ENCODE results near the gene KCNG2.

Gene KCNG2

DNA sequence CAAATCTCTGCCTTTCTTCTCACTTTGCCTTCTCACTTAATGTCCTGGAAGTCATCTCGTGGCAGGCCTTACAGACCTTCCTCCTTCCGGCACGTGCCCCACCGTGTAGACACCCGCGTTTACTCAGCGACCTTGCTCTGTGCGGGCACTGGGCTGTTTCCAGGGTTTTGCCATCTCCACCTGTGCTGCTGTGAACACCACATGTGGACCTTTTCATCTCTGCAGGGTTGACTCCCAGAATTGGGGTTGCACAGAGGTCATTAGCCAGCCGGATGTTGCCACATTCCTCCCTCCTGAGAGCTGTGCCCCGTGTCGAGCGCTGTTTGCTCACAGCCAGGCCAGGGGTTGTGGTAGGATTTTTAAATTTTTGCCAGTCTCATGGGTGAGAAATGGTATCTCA, 25.4 kb downstream of the KCNG2 start:
- no peak for DNase-seq

DNA sequence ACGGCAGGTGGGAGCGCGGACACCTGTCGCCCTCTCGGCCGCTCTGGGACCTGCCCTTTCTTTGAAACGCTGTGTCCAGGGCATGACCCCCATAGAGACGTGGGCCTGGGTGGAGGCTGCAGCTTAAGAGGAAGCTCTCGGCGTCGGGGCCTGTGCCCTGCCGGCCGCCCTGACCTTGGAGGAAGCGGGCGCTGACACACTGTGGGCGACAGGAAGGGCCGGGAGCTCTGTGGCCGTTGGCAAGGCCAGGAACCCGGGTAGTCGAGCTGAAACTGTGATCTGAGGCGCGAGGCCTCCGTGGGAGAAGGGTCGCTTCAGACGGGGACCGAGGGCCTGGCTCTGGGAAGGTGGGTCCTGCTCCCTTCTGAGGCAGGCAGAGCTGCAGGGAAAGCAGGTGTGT, 28.2 kb downstream of the KCNG2 start:
- no peak for DNase-seq

DNA sequence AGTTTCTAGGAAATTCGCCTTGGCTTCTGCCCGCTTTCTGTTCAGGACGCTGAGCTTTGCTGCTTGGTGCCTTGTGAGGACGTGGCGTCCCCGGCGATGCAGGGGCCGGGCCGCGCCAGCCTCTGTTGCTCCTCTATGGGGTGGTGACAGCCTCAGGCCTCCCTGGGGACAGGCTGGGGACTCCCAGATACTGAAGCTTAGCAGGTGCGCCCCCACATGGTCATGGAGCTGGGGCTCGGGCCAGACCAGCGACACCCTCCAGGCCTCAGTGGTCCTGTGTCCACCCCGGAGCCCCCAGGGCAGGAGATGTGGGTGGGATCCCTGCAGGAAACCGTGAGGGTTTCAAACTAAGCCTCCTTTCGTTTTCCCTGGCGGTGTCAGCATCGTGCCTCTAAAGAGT, 29.2 kb downstream of the KCNG2 start:
- no peak for DNase-seq

DNA sequence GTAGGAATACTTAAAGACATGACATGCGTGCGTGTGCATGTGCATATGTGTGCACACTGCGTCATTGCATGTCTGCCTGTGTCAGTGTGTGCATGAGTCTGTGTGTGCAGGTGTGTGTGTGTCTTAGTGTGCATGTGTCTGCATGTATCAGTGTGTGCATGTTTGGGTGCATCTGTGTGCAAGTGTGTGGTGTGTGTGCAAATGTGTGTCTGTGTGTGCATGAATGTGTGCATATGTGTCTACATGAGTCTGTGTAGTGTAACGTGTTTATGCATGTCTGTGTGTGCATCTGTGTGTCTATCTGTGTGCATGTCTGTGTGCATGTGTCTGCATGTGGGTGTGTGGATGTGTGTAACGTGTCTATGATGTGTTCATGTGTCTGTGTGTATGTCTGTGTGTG, 30.5 kb downstream of the KCNG2 start:
- no peak for DNase-seq

DNA sequence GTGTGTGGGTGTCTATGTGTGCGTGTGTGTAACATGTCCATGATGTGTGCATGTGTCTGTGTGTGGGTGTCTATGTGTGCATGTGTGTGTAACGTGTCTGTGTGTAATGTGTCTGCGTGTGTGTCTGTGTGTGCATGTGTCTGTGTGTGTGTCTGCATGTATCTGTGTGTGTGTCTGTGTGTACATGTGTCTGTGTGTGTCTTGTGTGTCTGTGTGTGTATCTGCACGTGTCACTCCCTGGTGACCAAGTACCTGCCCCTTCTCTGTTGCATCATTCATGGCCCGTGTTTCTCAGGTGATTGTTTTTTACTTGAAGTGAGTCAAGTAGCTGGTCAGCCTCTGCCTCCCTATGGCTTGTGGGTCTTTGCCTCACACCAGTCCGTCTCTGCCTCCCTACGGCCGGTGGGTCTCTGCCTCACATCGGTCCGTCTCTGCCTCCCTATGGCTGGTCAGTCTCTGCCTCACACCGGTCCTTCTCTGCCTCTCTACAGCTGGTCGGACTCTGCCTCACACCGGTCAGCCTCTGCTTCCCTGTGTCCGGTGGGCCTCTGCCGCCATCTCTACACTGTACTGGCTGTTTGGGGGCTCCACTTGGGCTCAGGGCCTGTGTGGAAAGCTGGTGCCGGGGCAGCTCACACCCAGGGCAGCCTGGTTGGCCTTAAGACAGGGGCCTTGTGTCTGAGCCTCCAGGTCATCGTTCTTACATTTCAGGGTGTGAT, 31.6 kb downstream of the KCNG2 start:
- no peak for DNase-seq

DNA sequence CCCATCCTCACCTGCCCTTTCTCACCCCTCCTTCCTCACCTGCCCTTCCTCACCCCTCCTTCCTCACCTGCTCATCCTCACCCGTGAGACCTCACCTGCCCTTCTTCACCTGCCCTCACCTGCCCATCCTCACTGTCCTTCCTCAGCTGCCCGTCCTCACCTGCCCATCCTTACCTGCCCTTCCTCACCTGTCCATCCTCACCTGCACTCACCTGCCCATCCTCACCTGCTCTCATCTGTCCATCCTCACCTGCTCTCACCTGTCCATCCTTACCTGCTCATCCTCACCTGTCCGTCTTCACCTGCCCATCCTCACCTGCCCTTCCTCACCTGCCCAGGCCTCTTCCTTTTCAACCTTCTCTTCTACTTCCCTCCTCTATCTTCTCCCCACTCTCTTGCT, 34.4 kb downstream of the KCNG2 start:
- DNase-seq = no peak

DNA sequence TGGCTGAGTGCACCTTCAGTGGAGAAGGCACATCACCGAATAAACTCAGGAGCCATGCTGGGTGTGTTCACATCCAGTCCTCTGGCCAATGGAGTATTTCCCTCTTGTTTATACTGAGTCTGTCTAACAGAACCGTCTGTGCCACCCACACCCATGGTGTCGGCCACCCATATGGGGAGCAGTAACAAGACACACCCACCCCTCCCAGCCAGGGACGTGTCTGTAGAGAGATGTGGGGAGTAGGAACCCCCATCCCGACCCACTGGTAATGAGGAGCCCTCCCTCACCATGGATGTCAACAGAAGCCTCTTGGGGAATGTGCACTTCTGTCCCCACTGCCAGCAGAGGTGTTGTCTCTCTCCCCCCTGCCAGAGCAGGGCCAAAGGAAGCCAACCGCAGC, 37.1 kb downstream of the KCNG2 start:
- DNase-seq = no peak

DNA sequence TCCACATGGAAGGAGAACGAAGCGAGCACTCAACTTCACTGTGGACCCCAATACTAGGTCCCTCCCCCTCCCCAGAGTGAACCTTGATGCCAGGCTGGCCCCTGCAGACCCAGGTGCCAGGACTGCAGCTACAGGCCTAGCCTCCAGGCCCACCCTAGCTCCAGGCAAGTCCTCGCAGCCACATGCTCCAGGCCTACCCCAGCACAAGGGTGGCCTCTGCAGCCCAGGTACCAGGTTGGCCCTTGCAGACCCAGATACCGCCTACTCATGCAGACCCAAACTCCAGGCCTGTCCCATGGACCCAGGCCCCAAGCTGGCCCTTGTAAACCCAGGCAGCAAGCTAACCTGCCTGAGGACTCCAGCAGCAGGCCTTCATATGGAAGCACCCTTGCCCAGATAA, 44.2 kb downstream of the KCNG2 start:
- no peak for DNase-seq

DNA sequence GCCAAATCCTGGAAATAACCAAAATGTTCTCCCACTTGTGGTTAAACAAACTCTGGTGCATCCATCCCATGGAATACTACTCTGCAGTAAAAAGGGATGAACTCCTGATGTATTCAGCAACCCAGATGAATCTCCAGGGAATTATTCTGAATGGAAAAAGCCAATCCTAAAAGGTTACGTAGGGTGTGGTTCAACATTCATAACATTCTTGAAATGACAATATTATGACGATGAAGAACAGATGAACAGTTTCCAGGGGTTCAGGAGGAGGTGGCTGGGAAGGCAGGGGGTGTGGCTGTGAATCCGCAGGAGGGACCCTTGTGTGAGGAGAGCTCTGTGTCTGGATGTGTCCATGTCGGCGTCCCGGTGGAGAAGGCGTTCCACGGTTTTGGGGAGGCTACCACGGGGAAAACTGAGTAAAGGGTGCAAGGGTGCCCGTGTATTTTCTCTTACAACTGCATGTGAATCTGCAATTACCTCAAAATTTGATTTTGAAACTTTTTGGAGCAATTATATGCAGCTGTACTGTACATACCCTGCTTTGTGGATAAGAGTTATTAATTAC, 47.3 kb downstream of the KCNG2 start:
- DNase-seq = no peak

DNA sequence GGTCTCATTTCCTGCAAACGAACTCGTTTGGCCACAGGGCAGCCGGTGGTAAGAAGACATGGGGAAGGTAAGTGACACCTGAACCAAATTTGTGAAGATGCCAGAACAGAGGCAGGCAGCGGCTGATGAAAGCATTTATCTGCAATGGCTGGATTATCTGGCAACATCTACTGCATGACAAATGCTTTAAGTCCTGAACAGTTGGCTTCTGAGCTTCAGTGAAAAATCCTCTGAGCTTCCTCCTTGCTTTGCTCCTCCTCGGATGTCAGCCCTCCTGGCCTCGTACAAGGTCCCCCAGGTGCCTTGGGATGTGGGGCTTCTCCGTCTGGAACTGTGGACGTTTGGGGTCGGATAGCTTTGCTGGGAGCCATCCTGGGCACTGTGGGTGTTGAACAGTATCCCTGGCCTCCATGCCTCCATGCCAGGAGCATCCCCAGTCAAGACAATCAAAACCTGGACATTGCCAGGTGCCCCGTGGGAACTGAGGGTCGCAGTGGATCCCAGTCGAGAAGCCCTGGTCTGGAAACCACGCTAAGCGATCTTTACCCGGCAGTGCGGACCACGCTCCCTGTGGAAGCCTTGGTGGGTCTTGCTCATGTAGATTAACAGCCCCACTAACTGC, 49.3 kb downstream of the KCNG2 start:
- DNase-seq = no peak

DNA sequence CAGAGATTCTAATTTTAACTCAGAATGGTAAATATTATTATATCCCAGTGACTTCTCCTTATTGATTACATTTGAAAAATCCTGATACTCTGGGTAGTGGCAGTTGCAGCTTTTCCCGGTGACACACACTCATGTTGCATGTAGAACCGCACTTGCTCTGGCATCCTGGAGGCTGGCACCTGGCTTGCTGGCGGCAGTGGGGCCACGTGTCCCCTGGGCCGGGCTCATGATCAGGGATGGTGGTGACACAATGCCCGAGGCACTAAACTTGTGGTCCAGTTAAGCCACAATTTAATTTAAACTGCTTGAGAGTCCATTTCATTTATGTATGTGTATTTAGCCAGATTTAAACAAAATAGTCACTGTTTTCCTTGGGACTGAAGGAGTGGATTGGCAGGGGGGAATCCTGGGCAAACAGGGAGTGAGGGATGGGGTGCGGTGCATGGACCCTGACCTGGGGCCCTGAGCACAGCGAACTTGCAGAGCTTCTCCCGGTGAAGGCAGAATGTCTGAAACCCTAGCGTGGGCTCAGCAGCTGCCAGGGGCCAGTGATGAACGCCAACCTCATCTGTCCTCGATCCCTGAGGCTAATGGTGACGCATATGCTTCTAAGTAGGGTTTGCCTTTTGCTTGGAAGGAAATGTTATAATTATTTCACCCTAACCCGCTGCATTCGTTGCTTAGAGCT, 50.0 kb downstream of the KCNG2 start:
- no peak for DNase-seq

DNA sequence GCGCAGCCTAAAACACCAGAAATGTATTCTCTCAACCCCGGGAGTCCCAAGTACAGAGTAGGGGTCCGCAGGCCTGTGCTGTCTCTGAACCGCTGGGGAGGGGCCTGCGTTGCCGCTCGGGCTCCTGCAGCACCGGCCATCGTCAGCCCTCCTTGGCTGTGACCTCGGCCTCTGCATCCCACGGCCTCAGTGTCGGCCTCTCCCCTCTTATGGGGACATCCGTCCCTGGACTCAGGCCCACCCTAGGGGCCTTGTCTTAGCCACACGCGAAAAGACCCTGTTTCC, 50.5 kb downstream of the KCNG2 start:
- DNase-seq = no peak

DNA sequence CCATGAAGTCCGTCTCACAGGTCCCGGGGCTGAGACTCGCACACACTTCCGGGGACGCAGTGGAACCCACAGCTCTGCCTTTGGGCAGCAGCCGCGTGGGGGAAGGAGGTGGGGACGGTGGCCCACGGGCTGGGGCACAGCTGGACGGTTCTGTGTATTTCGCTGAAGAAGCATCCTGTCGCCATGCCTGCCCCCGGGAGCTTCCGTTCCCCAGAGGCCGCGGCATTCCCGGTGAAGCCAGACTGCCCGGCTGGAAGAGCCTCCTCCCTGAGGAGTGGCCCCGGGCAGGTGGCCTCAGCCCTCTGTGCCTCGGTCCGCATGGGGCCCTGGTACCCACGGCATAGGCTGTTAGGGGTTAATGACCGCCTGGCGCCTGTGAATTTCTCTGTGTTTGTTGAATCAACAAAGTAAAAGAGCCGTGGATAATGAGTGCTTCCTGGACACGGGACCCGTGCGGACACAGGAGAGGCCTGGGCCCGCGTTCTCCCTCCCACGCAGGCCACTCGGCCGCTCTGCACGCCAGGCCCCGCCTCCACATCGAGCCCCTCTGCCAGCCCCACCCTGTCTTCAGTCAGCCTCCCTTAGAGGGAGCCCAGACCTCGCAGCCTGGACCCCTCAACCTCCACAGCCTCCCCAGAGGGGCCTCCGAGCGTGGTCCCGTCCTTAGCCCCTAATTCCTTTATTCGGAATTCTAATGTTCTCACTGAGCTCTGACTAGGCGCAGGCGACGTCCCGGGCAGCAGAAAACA, 51.0 kb downstream of the KCNG2 start:
- DNase-seq = no peak

DNA sequence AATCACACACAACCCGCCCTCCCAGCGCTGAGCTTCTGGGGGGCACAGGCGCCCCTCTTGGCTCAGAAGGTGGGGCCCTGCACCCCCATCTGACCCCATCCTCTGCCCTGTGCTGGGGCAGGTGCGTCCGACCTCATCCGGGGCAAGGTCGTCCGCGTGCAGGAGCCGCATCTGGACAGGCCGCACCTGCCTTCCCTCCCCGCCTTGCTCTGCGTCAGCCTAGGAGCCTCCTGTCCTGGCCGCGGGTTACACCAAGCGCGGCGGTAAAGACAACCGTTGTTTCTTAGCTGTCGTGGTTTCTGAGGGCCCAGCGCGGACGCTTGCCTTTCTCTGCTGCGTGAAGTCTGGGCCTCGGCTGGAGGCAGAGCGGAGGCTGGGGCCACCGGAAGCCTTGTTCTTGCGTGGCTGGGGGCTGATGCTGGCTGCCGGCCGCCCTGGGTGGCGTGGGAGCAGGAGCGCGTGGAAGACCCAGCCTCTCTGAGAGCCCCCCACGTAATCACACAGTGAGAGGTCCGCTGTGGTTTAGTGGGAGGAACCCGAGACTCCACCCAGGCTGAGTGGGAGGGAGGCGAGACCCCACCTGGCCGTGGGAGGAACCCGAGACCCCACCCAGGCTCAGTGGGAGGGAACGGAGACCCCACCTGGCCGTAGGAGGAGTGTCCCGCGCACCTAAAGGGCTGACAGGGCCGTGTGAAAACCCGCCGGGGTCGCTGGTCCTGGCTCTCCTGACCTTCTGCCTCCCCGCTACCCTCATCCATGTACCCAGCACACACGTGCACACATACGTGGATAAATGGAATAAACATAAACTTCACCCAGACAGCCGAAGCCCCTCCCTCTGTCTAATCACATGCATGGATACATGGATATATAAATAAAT, 51.8 kb downstream of the KCNG2 start:
- DNase-seq = no peak

DNA sequence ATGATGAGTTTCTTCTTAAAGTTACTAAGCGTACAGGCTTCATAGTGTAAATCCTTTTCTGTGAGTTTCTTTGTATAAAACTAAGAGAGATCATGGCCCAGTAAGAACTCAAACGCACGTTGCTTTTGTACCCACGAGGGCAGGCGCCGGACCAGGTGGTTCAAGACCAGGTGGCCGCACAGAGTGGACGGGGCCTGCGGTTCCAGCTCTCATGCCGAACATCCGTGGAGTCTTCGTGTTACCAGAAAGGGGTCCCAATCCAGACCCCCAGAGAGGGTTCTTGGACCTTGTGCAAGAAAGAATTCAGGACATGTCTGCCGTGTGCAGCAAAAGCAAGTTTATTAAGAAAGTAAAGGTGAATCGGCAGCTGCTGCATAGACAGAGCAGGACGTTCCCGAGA, 53.0 kb downstream of the KCNG2 start:
- DNase-seq = no peak

DNA sequence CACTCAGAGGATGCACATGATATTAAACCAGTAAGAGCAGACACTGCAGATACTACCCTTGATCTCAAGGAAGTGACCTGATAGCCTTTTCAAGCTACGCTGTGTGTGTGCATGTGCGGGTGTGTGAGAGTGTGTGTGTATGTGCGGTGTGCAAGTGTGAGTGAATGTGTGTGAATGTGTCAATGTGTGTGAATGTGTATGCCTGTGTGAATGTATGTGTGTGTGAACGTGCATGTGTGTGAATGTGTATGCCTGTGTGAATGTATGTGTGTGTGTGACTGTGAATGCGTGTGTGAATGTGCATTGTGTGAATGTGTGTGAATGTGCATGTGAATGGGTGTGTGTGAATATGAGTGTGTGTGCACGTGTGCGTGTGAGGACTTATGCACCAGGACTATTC, 53.8 kb downstream of the KCNG2 start:
- DNase-seq = no peak

DNA sequence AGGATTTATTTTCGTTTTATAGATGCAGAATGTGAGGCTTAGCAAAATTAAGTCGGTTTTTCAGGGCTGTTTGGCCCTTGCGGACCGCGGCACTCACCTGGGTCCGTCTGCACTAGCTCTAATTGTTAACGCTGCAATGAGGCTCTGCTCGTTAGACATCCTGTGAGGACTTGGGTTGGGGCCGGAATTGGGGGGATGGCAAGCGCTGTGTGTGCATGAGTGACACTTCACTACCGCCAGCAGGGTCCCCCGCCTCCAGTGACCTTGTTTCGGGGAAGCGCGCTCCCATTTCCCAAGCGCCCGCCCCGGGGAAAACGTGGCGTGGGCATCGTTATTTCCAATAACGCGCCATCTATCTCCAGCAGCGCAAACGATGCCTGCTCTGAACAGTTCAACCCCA, 54.2 kb downstream of the KCNG2 start:
- DNase-seq = no peak

DNA sequence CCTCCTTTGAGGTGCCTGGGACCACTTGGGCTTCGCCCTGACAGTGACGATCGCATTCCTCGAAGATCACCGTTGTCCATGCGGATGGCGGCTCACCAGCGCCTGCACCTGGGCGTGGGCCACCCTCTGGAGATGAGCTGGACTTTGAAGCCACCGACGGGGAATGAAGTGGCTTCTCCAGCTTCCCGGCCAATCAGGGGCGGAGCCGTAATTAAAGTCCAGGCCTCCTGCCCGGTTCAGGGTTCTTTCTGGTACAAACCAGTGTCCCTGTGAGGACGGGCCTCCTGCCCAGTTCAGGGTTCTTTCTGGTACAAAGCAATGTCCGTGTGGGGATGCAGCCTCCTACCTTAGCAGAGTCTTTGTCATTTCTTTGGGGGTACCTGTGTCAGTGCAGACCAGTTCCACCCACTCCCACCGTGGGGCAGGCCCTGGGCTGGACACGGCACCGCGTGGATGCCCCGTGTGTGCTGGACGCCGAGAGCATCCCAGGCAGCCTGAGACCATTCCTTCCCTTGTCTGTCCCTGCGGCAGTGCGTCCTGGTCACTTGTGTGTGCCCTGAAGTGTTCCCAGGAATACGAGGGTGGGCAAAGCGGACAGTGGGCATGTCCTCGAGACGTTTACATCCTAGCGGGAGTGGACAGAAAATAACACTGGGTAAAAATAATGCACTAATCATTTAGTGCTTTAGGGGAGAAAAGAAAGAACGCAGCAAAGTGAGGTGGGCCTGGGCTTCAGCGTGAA, 55.0 kb downstream of the KCNG2 start:
- DNase-seq = no peak

DNA sequence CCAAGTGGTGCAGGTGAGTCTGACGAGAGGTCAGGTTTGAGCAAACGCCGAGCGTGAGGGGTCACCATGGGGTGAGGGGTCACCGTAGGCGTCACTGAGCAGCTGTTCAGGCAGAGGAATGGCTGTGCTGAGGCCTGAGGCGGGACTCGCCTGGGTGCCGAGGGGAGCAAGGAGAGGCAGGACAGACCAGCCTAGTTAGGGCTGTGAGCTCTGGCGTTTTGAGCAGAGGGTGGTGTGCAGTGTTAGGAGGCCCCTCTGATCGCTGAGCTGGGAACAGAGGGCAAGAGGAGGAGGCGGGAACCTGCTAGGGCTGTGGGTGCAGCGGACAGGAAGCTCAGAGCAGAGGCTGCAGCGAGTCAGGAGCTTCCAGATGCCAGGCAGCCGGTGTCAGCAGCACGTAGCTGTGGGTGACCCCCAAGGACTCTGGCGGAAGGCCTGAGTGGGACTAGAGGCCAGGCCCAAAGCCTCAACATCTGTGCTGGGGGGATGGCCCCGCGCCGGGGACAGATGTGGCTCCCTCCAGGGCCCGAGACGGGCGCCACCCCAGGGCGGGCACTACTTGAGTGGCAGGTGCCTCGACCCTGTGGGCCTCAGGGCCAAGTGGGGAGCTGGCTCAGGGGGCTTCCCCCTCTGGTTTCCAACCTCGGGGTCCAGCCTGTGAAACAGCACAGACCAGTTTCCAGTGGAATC, 55.7 kb downstream of the KCNG2 start:
- DNase-seq = no peak

DNA sequence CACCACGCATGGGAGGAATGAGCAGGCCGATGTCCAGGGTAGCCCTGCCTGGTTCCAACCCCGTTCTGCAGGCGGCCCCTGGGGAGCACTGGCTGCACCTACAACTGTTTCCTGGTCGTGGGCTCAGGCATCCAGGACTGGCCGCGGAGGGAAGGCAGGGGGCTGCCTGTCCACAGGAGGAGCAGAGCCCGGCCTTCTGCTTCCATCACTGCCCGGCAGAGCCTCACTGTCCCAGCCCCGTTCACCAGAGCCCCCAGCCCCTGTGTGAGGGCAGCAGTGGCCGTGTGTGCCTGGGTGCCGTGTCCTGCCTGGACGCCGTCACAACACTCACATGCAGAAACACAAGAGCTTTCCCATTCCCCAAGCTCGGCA, 56.2 kb downstream of the KCNG2 start:
- DNase-seq = no peak
